Activated T-helper 1 cell treated with anti-CD3 and anti-CD28 coated beads, Interleukin-2, amount 50 U/mL, for 16 hours (primary cell): Measurements from ENCODE around the gene CAVIN1.
"Not testable (repeated sequence)": the region's sequence is repeated elsewhere in the genome, so short reads cannot be mapped to it uniquely, and the experiment has no call there.

Experiments used
- DNase-seq, 2 donors: peaks; one replicate each; pipeline ENCODE4 v3.0.0-alpha.2; 2020; ENCODE audit warnings: low read depth in 1 of 2, low spot score in 1 of 2

CAVIN1 gene

DNA sequence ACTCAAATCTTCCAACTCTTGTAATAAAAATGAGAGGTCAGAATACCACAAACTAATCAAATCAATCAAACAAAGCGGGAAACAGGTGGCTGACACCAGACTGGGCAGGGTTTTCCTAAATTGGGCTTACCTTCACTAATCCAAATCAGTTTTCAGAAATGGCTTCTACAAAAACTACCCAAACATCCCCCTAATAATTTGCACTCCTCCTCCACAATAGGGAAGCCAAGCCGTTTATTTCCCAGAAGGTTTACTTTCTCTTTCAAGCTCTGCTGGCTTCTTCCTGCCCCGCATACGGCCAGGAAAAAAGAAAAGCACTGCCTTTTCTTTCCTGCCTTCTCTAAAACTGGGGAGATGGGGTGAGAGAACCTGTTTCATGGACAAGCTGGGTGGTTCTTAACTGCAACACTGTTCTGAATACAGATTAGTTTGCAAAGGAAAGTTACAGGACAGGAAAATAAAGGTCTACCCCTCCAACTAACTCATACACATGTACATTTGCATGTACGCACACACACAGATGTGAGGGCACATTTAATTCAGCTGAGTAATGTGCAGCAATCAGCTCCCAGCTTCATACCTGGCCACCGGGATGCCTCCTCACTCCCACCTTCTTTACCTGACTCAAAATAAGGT, 44.0 kb downstream of the CAVIN1 start:
- no peak for DNase-seq

DNA sequence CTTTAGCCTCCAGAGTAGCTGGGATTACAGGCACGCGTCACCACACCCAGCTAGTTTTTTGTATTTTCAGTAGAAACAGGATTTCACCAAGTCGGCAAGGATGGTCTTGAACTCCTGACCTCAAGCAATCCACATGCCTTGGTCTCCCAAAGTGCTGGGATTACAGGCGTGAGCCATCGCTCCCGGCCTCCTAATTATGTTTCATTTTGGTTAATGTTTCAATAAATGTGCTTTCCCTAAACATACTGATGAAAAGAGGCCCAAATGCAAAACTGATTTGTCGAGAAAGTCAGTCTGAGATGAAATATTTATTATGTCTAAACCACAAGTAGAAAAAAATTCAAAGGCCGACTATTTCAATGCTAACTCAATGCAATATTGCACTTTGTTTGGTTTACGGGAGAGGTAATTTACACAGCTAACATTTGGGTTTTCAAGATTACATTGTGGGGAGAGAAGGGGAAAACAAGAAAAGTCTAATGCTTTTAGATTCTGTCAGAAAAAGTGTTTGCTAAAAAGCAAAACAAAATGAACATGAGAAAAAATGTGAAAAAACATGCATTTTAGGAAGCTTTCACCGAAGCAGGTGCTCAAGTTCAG, 44.6 kb downstream of the CAVIN1 start:
- DNase-seq, result no peak

DNA sequence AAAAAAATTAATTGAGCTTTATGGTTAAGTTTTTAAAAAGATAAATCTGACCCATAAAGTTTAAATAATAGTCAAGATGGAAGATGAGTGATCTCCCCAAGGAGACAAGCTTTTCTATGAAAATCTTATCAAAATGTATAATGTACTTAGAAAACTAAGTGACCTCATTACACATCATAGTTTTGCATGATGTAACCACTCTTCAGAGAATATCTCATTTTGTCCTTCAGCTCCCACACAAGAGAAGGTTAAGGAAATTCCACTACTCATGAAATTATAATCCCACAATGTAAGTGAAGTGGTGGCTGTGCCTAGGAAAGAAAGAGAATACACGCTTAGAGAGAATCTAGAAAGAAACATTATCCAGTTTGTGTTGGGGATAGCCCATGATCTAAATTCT, 49.2 kb downstream of the CAVIN1 start:
- DNase-seq, result no peak

DNA sequence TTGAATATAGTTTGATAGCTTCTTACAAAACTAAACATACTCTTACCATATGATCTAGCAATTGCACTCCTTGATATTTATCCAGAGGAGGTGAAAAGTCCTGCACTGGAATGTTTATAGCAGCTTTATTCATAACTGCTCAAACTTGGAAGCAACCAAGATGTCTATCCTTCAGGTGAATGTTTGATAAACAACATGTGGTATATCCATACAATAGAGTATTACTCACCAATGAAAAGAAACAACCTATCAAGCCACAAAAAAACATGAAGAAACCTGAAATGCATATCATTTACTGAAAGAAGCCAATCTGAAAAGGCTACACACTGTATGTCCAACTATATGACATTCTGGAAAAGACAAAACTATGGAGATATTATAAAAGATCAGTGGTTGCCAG, 50.9 kb downstream of the CAVIN1 start:
- DNase-seq, result no peak

DNA sequence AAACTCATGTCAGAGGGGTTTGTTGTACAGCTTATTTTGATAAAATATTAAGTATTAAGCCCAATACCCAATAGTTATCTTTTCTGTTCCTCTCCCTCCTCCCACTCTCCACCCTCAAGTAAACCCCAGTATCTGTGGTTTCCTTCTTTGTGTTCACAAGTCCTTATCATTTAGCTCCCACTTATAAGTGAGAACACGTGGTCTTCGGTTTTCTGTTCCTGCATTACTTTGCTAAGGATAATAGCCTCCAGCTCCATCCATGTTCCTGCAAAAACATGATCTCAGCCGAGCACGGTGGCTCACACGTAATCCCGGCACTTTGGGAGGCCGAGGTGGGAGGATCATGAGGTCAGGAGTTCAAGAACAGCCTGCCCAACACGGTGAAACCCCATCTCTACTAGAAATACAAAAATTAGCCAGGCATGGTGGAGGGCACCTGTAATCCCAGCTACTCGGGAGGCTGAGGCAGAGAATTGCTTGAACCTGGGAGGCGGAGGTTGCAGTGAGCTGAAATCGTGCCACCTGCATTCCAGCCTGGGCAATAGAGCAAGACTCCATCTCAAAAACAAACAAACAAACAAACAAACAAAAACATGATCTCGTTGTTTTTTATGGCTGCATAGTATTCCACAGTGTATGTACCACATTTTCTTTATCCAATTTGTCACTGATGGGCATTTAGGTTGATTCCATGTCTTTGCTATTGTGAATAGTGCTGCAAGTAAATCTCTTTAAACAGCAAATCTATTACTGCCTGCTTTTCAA, 54.1 kb downstream of the CAVIN1 start:
- not testable (repeated sequence) for DNase-seq

DNA sequence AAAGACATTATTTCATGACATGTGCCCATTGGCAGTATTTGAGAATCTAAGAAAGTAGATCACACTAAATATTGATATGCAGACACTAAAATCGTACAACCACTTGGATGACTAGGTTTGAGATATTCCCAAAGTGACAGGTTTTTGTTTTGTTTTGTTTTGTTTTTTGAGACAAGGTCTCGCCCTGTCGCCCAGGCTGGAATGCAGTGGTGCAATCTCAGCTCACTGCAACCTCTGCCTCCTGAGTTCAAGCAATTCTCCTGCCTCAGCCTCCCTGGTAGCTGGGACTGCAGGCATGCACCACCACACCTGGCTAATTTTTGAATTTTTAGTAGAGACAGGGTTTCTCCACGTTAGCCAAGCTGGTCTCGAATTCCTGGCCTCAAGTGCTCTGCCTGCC, 54.7 kb downstream of the CAVIN1 start:
- not testable (repeated sequence) for DNase-seq

DNA sequence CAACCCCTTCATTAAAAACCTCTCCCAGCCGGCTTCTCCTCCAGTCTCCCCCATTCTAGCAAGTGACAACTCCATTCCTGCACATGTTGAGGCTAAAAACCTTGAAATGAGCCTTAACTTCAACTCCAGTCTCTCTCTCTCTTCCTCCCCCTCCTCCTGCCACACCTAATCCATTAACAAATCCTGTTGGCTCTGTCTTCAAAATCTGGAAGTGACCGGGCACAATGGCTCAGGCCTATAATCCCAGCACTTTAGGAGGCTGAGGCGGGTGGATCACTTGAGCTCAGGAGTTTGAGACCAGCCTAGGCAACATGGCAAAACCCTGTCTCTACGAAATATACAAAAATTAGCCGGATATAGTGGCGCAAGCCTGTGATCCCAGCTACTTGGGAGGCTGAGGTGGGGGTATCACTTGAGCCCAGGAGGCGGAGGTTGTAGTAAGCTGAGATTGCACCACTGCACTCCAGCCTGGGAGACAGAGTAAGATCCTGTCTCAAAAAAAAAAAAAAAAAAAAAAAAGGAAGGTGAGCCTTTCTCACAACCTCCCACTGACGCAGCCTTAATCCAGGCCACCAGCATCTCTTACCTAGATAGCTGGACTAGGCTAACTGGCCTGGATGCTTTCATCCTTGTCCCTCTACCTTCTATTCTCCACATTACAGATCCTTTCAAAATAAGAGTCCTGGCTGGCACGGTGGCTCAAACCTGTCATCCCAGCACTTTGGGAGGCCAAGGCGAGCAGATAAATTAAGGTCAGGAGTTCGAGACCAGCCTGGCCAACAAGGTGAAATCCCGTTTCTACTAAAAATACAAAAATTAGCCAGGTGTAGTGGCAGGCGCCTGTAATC, 56.7 kb downstream of the CAVIN1 start:
- DNase-seq, result not testable (repeated sequence)

DNA sequence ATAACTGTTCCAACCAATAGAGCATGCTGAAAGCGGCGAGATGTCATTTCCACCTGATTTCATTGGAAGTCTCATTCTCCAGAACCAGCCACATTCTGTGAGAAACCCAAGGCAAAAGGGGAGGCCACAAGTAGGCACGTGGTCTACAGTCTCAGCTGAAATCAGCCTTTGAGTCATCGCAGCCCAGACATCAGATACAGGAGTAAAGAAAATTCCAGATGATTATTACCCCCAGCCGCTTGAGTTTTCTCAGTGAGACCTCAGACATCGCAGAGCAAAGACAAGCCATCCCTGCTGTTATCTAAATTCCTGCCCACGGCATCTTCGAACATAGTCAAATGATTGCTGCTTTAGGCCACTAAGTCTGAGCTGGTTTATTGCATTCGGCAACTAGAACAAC, 57.9 kb downstream of the CAVIN1 start:
- no peak for DNase-seq

DNA sequence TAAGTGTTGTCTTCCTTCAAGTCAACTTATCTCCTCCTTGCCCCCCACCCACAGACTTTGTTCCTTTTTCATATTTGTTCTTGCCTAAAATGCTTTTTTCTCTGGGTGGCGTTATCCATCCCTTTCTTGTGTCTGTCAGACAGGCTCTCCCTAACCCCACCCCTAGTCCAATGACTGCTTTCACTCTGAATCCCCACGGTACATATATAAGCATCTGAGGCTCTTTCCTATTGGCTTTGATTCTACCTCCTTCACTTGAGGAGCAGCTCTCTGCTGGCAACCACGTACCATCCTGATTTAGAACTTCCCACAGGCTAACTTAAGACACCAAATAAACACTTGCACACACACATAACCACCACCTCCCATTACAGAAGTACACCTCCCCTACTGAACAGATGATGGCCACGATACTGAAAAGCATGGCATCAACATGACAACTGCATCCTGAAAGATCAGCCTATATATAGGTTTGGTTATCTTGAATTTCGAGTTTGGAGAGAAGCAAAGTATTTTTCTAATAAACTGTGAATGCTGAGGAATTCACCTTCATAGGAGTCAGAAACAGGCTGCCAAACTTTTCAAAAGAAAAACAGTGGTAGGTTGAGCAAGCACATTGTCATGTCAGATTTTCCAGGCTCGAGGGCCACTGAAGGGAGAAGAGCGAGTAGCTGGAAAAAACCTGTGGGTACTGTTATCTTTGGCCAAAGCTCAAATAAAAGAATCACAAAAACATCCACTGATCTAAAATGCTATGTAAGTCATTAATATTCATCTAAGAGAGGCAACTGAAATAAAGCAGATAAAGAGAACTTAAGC, 59.1 kb downstream of the CAVIN1 start:
- no peak for DNase-seq

DNA sequence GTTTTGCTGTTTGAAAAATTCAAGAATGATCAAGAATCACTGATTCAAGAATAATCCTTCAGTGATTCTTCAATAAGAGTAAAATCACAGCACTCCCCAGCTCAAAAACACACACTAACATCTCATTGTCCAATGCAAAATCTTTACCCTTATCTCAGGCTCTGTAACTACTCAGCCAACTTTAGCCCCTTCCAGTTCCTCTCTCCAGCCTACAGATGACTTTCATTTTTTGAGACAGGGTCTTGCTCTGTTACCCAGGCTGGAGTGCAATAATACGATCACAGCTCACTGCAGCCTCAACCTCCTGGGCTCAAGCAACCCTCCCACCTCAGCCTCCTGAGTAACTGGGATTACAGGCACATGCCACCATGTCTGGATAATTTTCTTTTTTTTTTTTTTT, 59.8 kb downstream of the CAVIN1 start:
- no peak for DNase-seq

DNA sequence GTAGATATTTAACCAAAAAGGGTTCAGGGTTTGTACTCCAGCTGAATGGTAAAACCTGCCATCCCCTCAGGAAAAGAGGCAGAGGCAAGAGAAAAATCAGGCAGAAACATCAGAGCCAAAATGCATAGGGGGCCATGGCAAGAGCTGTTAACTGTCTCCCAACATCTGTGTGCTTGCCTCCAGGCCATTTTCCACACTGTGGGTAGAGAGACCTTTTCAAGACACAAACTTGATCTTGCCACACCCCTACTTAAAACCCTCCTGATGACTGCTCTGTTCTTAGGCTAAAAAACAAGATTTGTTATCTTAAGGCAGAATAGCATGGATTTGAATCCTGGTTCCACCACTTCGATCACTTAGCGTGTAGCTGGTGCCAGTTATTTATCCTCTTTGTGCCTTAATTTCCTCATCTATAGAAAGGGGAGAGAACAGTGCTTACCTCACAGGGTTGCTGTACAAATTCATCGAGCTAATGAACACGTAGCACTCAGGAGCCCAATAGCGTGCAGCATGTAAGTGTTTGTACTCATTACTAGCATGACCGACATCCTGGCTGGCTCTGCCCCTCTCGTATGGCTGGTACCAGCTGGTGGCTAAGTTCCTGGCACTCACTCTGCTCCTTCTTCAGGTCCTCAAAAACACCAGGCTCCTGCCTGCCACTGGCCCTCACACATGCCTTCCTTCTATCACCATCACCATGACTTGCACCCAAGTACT, 60.7 kb downstream of the CAVIN1 start:
- DNase-seq, result no peak

DNA sequence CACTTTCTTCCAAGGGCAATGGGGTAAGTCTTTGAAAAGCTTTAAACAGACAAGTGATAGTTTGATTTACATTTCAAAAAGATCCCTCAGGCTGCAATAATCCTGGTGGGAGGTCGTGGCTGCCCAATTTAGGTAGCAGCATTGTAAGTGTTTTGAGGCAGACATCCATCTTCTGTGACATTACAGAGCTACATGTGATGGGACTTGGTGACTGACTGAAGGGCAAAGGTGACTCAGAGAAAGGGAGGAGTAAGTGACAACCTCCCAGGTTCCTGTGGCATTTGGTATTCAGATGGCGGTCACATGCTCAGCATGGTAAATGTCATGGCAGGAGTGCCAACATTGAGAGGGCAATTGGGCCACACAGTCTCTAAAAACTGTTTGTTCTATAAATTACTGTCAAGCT, 61.3 kb downstream of the CAVIN1 start:
- peak in 1 of 2 donors; percentile 13 for DNase-seq

DNA sequence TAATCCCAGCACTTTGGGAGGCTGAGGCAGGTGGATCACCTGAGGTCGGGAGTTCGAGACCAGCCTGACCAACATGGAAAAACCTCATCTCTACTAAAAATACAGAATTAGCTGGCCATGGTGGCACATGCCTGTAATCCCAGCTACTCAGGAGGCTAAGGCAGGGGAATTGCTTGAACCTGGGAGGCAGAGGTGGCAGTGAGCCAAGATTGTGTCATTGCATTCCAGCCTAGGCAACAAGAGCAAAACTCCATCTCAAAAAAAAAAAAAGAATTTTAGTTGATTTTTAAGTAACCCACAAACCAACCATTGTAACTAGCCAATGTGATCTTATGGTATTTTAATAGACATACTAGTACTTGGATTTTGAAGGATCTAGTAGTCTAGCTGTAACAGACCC, 62.7 kb downstream of the CAVIN1 start:
- DNase-seq, result not testable (repeated sequence)

DNA sequence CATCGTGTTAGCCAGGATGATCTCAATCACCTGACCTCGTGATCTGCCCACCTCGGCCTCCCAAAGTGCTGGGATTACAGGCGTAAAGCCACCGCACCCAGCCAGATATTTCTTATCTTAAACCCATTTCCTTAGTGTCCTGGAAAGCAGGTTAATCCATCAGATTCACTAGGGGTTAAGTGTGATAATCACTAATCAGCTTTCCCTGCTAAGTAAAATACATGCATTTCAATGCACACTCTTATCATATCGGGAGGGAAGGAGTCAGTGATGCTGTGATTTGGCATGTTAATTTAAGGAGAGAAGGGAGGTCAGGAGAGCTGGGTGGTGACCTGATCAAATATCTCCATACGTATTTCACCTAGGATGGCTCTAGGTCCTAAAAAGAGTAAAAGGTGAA, 63.9 kb downstream of the CAVIN1 start:
- no peak for DNase-seq

DNA sequence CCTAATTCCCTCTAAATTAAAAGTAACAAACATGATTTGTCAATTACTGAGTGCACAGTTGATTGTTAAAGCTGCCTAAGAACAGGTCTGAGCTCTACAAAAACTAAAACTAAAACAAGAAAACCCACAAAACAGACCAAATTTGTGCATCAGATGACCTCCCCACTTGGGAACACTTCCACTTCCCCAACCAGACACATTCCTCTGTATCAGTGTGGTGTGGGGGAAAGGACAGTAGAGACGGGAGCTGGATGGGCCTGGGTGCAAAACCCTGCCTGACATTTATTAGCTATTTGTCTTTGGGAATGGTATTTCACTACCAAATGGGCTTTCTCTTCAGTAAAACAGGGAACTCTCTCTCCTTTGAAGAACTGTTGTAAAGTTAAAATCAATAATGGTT, 64.6 kb downstream of the CAVIN1 start:
- no peak for DNase-seq

DNA sequence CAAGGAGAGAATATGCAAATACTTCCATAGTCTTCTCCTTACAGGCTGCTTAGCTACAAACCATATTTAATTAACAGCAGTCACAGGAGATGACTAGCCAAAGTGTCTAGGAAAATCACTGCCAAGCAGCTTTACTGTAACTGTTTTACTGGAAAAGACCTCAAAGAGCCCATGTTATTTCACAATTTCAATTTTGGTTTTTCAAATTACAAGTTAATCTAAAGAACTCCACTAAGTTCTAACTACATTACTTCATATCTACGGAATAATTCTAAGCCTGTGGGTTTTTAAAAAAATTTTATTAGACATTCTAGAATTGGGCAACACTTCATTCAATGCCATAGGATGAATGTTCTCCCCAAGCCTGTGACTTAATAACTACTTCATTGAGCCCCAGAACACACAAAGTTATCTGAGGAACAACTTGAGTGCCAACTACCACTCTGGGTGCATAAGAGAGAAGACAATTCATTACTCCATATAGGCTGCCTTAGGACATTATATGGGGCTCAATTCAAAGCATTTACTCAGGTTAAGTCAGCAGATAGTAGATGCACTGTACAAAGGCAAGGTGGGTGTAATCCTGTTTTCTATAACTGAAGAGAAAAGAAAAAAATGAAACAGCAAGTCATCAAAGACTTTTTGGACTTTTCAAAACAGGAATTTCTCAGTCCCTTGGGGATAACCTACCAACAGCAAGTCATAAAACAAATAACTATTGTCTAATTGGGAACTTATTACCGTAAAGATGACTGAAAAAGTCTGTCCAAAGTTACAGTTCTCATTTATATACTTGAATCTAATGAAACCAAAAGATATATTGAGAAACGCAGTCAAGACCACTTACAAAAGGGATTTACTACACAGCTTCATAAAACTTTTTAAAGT, 67.9 kb downstream of the CAVIN1 start:
- DNase-seq, result no peak
